Measurements from ENCODE around the gene BIN1.

DNA sequence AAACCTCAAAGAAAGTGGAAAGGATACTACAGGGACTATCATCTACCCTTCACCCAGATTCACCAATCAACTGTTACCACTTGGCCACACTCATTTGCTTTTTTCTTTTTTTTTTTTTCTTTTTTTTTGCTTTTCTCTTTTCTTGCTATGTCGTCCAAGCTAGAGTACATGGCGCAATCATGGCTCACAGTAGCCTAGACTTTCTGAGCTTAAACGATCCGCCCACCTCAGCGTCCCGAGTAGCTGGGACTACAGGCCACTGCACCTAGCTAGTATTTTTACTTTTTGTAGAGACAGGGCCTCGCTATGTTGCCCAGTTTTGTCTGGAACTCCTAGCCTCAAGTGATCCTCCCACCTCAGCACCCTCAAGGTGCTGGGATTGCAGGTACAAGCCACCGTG, 24.0 kb downstream of the BIN1 start:
- TF ChIP-seq, protein P1, sequence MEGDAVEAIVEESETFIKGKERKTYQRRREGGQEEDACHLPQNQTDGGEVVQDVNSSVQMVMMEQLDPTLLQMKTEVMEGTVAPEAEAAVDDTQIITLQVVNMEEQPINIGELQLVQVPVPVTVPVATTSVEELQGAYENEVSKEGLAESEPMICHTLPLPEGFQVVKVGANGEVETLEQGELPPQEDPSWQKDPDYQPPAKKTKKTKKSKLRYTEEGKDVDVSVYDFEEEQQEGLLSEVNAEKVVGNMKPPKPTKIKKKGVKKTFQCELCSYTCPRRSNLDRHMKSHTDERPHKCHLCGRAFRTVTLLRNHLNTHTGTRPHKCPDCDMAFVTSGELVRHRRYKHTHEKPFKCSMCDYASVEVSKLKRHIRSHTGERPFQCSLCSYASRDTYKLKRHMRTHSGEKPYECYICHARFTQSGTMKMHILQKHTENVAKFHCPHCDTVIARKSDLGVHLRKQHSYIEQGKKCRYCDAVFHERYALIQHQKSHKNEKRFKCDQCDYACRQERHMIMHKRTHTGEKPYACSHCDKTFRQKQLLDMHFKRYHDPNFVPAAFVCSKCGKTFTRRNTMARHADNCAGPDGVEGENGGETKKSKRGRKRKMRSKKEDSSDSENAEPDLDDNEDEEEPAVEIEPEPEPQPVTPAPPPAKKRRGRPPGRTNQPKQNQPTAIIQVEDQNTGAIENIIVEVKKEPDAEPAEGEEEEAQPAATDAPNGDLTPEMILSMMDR (IDR thresholded peaks at IDR 0.05), result no peak
- TF ChIP-seq POLR2A (IDR thresholded peaks at IDR 0.05), result no peak
